ENCODE measurements around the gene CD19. TPM values are rescaled to one million over a fixed set of nuclear protein-coding genes. Genes with fewer than 3 reads are reported as not detected.
"Not testable (repeated sequence)": the region's sequence is repeated elsewhere in the genome, so short reads cannot be mapped to it uniquely, and the experiment has no call there.

CD19 gene
- total and polyA plus RNA-seq, 5 experiments from 2014 or later = 0.17 to 7.6 (median 0.19) TPM

DNA sequence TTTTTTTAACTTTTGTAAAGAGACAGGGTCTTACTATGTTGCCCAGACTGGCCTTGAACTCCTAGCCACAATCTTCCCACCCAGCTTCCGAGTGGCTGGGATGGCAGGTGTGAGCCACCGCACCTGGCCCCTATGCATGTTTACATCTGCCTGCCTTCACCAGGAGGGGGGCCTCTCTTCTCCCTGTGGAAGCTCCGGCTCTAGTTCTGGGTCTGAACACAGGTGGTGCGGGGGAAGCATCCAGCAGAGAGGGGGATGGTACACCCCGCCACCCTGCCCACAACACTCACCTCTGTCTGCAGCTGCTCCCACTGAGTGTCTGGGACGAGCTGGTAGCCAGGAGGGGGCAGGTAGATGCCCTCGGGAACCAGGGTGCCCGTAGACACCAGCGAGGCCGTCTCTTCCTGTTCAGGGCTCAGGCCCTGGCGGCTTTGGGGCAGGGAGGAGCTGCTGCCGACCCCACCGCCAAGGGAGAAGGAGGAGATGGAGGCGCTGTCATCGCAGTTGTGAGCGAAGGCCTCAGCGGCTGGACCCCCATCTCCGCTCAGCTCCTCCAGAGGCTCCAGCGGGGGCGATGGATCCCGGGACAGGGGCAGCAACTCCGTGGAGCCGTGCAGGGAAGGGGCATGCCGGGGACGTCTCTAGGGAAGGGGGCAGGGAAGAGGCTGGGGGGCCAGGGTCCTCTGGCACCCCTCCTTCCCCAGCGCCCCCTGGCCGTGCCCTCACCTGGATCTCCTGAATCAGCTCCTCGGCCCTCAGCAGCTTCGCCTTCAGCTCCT is 17.6 kb upstream of the CD19 start:
- DNase-seq (no peak), ATAC-seq (no peak)
- no peaks in the 10 kb centered on the region for H3K9me3 Mint-ChIP-seq
- no peaks in the 10 kb centered on the region for H3K27me3 Mint-ChIP-seq
- POLR2A ChIA-PET = interaction anchor here (1.4 kb wide), 1 partner anchor 9 kb away, joined by 4 read pairs; no protein-coding TSS in a partner anchor
- peaks cover 5 to 67% (median 16%) of the 10 kb centered on the region in 3 donors for H3K36me3 Mint-ChIP-seq
- no peak overlapping the region for H3K4me3 Mint-ChIP-seq
- H3K27ac Mint-ChIP-seq = no peak overlapping the region
- H3K4me1 Mint-ChIP-seq = peaks cover 0 to 3% (median 0%) of the 10 kb centered on the region in 4 donors

DNA sequence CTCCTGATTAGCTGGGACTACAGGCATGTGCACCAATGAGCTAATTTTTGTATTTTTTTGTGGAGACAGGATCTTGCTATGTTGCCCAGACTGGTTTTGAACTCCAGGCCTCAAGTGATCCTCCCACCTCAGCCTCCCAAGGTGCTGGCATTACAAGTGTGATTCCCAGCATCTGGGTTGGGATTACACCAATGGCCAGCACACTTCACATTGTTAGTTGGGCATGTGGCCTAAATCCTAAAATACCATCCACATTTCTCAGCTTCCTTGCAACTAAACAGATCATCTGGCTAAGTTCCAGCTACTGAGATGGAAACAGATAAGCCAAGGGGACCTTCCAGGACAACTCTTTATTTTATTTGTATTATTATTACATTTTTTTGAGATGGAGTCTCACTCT is 16.6 kb upstream of the CD19 start:
- ATAC-seq = no peak
- H3K4me1 Mint-ChIP-seq = peaks cover 0 to 3% (median 0%) of the 10 kb centered on the region in 4 donors
- POLR2A ChIA-PET = no interaction called here
- no peak overlapping the region for H3K4me3 Mint-ChIP-seq
- H3K27ac Mint-ChIP-seq = peak overlapping the region in 2 of 10 donors; percentile 47 to 89
- H3K36me3 Mint-ChIP-seq = peaks cover 5 to 72% (median 20%) of the 10 kb centered on the region in 3 donors
- H3K9me3 Mint-ChIP-seq = no peaks in the 10 kb centered on the region
- H3K27me3 Mint-ChIP-seq = no peaks in the 10 kb centered on the region
- no peak for DNase-seq

DNA sequence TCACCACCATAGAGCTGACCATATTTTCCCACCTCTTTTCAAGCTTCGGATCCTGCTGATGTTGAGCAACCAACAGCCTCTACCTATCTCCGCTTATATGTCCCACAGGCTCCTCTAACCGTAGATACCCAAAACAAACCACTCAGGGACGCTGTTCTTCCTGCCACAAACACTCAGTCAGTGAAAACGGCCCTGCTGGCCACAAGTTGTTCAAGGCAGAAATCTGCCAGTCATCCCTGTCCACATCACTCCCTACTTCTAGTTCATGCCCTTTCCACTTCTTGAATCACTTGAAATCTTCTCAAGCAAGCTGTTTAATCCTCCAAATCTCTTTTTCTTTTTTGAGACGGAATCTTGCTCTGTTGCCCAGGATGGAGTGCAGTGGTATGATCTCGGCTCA is 14.7 kb upstream of the CD19 start:
- Mint-ChIP-seq H3K36me3 (peaks cover 5 to 62% (median 20%) of the 10 kb centered on the region in 3 donors), H3K9me3 (no peaks in the 10 kb centered on the region), H3K27me3 (no peaks in the 10 kb centered on the region), H3K27ac (no peak overlapping the region), H3K4me3 (no peak overlapping the region), H3K4me1 (peaks cover 0 to 5% (median 4%) of the 10 kb centered on the region in 4 donors)
- no peak for ATAC-seq
- DNase-seq = no peak
- POLR2A ChIA-PET = interaction anchor here (0.7 kb wide), 2 partner anchors 31 to 826 kb away, joined by 3 read pairs; no protein-coding TSS in a partner anchor

DNA sequence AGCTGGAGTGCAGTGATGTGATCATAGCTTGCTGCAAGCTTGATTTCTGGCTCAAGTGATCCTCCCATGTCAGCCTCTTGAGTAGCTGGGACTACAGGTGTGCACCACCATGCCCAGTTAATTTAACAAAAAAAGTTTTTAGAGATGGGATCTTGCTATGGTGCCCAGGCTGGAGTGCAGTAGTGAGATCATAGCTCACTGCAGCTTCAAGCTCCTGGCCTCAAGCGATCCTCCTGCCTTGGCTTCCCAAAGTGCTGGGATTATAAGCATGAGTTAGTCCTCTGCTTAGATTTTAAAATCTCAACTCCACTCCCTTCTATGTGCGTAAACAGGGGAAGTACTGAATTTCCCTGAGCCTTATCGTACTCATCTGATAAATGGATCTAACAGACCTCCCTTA is 13.1 kb upstream of the CD19 start:
- Mint-ChIP-seq H3K4me1 (peaks cover 5 to 9% (median 7%) of the 10 kb centered on the region in 4 donors), H3K4me3 (no peak overlapping the region), H3K27ac (no peak overlapping the region), H3K9me3 (no peaks in the 10 kb centered on the region), H3K27me3 (no peaks in the 10 kb centered on the region), H3K36me3 (peaks cover 5 to 55% (median 20%) of the 10 kb centered on the region in 3 donors)
- POLR2A ChIA-PET = interaction anchor here (1.1 kb wide), 1 partner anchor 8 kb away, joined by 3 read pairs; no protein-coding TSS in a partner anchor
- DNase-seq = no peak
- no peak for ATAC-seq

DNA sequence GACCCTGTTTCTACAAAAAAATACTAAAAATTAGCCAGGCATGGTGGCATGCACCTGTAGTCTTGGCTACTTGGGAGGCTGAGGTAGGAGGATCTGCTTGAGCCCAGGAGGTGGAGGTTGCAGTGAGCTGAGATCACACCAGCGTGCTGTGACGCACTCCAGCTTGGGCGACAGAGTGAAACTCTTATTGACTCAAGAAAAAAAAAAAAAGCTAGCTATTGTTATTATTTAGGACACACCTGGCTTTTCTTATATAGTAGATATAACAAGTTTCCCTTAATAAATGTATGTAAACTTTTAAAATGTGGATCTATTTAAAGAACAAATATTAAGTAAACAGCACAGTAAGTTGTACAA is 8.6 kb upstream of the CD19 start:
- H3K4me3 Mint-ChIP-seq = peak overlapping the region; percentile 31 to 98 (median 81)
- peaks cover 0 to 30% (median 4%) of the 10 kb centered on the region in 3 donors for H3K36me3 Mint-ChIP-seq
- POLR2A ChIA-PET = interaction anchor here (1.3 to 3.5 kb wide), 6 partner anchors 9 to 100 kb away, joined by 4 to 15 read pairs (median 8); partner anchors contain the start of genes ATXN2L, CD19 and SH2B1
- H3K27ac Mint-ChIP-seq = peak overlapping the region in 8 of 10 donors; percentile 25 to 98 (median 82)
- DNase-seq (no peak), ATAC-seq (no peak)
- no peaks in the 10 kb centered on the region for H3K27me3 Mint-ChIP-seq
- H3K4me1 Mint-ChIP-seq = peaks cover 19 to 29% (median 25%) of the 10 kb centered on the region in 4 donors
- H3K9me3 Mint-ChIP-seq = no peaks in the 10 kb centered on the region

DNA sequence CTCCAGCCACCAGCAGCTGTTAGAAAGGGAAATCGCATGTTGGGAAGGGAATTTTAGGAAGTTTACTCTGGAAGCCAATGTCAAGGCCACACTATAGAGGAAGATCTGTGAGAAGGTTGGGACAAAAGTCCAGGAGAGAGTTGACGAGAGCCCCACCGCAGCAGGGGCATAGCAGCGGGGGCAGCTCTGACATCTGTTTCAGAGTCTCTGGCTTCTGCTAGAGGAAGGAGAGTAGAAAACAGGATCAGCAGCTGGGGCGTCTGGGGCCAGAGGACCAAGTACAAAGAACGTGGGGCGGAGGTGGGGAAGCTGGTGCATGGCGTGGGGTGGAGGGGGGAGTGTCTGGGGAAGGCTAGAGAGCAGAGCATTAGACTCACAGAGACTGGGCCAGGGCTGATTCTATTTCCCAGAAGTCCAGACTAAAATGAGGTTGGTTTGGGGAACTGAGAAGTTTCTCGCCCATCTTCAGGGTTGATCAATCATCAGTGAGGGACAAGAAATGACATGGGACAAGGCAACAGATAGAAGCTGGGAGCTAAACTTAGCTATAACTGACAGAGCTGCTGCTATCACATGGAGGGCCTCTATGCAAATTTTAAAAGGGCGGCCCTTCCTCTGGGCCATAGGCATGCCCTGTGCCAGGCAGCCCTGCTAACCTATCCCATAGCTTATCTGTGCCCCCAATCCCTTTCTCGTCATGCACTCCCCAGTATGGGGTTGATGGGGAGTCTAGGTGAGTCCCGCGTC is 7.9 kb upstream of the CD19 start:
- no peaks in the 10 kb centered on the region for H3K9me3 Mint-ChIP-seq
- no peaks in the 10 kb centered on the region for H3K27me3 Mint-ChIP-seq
- DNase-seq = peak in 2 of 10 donors; percentile 11 to 21
- ATAC-seq = no peak
- POLR2A ChIA-PET = interaction anchor here (0.5 to 3.5 kb wide), 9 partner anchors 8 to 101 kb away, joined by 3 to 15 read pairs (median 8); partner anchors contain the start of genes ATXN2L, CD19, NFATC2IP and SH2B1
- H3K27ac Mint-ChIP-seq = peak overlapping the region; percentile 31 to 99 (median 98)
- peak overlapping the region; percentile 85 to 98 (median 95) for H3K4me3 Mint-ChIP-seq
- H3K36me3 Mint-ChIP-seq = peaks cover 0 to 28% (median 4%) of the 10 kb centered on the region in 3 donors
- peaks cover 19 to 29% (median 25%) of the 10 kb centered on the region in 4 donors for H3K4me1 Mint-ChIP-seq

DNA sequence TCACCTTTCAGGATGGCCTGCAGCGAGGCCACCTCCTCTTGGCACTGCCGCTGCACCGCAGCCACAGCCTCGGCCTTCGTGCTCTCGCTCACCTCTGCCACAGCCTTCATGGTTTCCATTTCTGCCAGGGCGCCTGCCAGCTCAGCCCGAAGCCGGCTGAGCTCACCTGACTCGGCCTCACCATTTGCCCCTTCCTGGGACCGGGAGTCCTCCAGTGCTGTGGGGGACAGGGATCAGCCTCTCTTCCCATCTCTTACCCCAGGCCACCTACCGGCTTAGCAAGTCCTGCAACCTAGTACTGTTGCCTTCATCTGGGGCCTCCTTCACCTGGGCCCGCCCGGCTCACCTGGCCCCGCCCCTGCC is 7.4 kb upstream of the CD19 start:
- Mint-ChIP-seq H3K4me3 (peak overlapping the region; percentile 85 to 98 (median 95)), H3K4me1 (peaks cover 19 to 31% (median 25%) of the 10 kb centered on the region in 4 donors), H3K36me3 (peaks cover 0 to 22% (median 2%) of the 10 kb centered on the region in 3 donors), H3K9me3 (no peaks in the 10 kb centered on the region), H3K27ac (peak overlapping the region; percentile 86 to 99 (median 98)), H3K27me3 (no peaks in the 10 kb centered on the region)
- ATAC-seq (no peak), DNase-seq (no peak)
- POLR2A ChIA-PET = interaction anchor here (1.0 to 3.5 kb wide), 14 partner anchors 10 to 101 kb away, joined by 3 to 26 read pairs (median 6); partner anchors contain the start of genes ATXN2L, NFATC2IP, SH2B1 and SPNS1

DNA sequence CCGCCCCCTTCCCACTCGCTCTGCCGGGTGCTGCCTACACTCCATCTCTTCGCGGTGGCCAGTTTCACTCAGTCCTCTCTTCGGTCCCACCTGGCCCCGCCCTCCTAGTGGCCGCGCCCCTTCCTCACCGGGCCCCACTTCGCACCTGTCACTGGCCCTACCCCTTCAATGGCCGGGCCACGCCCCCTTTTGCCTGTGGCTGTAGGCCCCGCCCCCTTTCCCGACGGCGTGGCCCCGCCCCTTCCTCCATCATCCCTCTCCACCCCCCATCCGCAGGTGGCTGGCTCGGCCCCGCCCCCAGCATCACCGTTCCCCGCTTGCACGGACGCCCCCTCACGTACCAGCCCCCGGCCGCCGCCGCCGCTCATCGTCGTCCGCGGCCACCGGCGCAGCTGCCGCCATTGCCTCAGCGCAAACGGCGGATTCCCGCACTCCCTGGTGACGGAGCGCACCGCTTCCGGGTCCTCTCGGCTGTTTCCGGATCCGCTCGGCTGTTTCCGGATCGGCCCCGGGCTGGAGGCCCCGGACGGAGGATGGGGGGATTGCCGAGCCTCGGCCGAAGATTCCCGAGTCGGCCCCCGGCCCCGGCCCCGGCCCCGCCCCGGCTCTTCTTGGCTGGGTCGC is 6.9 kb upstream of the CD19 start, which contains the start of gene RABEP2:
Gene RABEP2, minus strand, starts transcription at position 477 of the 624 bp plus-strand sequence. Its CDS starts 75 bp downstream, at position 402.
- H3K36me3 Mint-ChIP-seq = peaks cover 0 to 17% (median 0%) of the 10 kb centered on the region in 3 donors
- peaks cover 19 to 31% (median 25%) of the 10 kb centered on the region in 4 donors for H3K4me1 Mint-ChIP-seq
- peak within 1 kb of the TSS; percentile 85 to 98 (median 95) for H3K4me3 Mint-ChIP-seq
- ATAC-seq (peak; percentile 85 to 88), DNase-seq (peak; percentile 90 to 100 (median 96))
- H3K27ac Mint-ChIP-seq = peak within 1 kb of the TSS; percentile 95 to 99 (median 98)
- POLR2A ChIA-PET = interaction anchor here (0.7 to 3.5 kb wide), 15 partner anchors 10 to 102 kb away, joined by 3 to 26 read pairs (median 6); partner anchors contain the start of genes ATXN2L, NFATC2IP, SH2B1 and SPNS1
- H3K27me3 Mint-ChIP-seq = no peaks in the 10 kb centered on the region
- no peaks in the 10 kb centered on the region for H3K9me3 Mint-ChIP-seq

DNA sequence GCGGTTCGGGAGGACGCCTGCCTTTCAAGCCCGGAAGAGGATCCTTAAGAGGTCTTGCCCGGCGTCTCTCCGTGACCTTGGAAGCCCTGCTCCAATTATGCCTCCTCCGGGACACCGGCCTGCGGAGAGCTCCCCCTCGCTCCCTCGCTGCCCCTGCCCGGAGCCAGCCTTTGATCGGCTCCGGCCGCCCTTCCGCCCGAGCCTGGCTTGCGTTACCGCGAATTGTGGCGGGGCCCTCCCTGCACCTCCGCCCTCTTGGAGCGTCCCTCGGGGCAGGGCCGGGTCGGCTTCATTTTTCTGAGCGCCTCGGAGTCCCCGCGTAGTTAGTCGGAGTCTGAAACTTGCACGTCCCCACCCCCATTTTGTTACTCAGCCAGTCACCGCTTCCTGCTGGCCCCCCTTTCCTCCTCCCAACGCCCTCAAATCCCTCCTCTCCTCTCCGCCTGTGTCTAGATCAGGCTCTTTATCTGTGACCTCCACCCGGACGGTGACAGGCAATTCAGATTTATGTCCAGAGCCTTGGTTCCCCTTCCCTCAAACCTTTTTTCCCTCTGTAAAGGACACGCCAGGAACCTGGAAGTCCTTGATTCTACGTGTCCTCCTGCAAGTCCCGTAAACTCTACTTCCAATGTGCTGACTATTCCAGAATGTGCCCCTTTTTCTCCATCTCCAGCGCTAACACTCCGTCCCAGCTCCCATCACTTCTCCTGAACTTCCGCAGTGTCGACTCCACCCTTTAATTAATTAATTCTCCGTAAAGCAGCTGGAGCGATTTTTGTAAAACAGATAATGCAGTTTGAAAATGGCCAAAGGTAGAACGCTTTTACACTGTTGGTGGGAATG is 6.2 kb upstream of the CD19 start:
- Mint-ChIP-seq H3K4me1 (peaks cover 21 to 37% (median 29%) of the 10 kb centered on the region in 4 donors), H3K27ac (peak overlapping the region; percentile 95 to 99 (median 98)), H3K4me3 (peak overlapping the region; percentile 85 to 98 (median 95)), H3K9me3 (no peaks in the 10 kb centered on the region), H3K27me3 (no peaks in the 10 kb centered on the region), H3K36me3 (peaks cover 0 to 16% (median 0%) of the 10 kb centered on the region in 3 donors)
- peak; percentile 59 to 92 (median 80) for DNase-seq
- ATAC-seq = peak; percentile 71 to 73
- POLR2A ChIA-PET = interaction anchor here (0.7 to 3.5 kb wide), 18 partner anchors 9 to 103 kb away, joined by 3 to 26 read pairs (median 6); partner anchors contain the start of genes ATXN2L, NFATC2IP, SH2B1 and SPNS1

DNA sequence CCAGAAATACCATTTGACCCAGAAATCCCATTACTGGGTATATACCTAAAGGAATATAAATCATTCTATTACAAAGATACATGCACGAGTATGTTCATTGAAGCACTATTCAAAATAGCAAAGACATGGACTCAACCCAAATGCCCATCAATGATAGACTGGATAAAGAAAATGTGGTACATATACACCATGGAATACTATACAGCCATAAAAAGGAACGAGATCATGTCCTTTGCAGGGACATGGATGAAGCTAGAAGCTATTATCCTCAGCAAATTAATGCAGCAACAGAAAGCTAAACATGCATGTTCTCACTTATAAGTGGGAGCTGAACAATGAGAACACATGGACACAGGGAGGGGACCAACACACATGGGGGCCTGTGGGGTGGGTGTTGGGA is 5.5 kb upstream of the CD19 start:
- POLR2A ChIA-PET = interaction anchor here (0.7 to 2.9 kb wide), 7 partner anchors 10 to 82 kb away, joined by 3 to 26 read pairs (median 6); partner anchors contain the start of genes SH2B1 and TUFM
- Mint-ChIP-seq H3K36me3 (peaks cover 0 to 12% (median 0%) of the 10 kb centered on the region in 3 donors), H3K4me1 (peaks cover 23 to 41% (median 35%) of the 10 kb centered on the region in 4 donors), H3K27ac (peak overlapping the region; percentile 95 to 99 (median 98)), H3K4me3 (peak overlapping the region; percentile 85 to 98 (median 95))
- not testable (repeated sequence) for H3K27me3 Mint-ChIP-seq, ATAC-seq, H3K9me3 Mint-ChIP-seq, DNase-seq

DNA sequence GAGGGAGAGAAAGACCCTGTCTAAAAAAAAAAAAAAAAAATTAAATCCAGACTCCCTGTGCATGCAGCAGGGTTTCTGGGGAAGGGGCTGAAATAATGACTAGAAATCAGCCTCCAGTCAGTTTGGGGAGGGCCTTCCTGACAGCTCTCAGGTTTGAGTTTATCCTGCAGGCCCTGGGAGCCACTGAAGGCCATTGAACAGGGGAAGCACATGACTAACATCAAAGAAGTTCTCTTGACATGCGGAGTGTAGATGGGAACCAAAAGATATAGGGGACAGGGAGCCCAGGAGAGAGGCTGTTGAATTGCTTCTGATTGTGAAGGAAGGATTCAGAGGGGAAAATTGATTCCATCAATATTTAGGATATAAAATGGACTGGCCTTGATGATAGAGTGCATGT is 4.0 kb upstream of the CD19 start:
- Mint-ChIP-seq H3K9me3 (no peaks in the 10 kb centered on the region), H3K4me1 (peaks cover 23 to 50% (median 35%) of the 10 kb centered on the region in 4 donors), H3K4me3 (no peak overlapping the region), H3K27me3 (no peaks in the 10 kb centered on the region), H3K27ac (peak overlapping the region in 5 of 10 donors; percentile 33 to 82 (median 61)), H3K36me3 (peaks cover 0 to 5% (median 0%) of the 10 kb centered on the region in 3 donors)
- POLR2A ChIA-PET = interaction anchor here (0.6 to 2.0 kb wide), 7 partner anchors 8 to 1630 kb away, joined by 3 to 8 read pairs (median 4); partner anchors contain the start of gene ATP2A1
- DNase-seq (no peak), ATAC-seq (no peak)
